SKM-1 treated with dmso at 0.1 percent for 144 hours (cell line): ENCODE measurements around the gene ZNF24.

Source experiments
- DNase-seq: peaks from one replicate; lab custom pipeline; 2025; ENCODE audit not compliant: unreplicated experiment; lab: John Stamatoyannopoulos, UW

The ZNF24 gene

GRCh38 chr18:35343936-35344735 lies at the start of gene ZNF24:
Gene ZNF24 (minus strand): TSS chr18:35344420. CDS start chr18:35340650, 3,770 bp downstream.
- DNase-seq, result peak; percentile 92

DNA sequence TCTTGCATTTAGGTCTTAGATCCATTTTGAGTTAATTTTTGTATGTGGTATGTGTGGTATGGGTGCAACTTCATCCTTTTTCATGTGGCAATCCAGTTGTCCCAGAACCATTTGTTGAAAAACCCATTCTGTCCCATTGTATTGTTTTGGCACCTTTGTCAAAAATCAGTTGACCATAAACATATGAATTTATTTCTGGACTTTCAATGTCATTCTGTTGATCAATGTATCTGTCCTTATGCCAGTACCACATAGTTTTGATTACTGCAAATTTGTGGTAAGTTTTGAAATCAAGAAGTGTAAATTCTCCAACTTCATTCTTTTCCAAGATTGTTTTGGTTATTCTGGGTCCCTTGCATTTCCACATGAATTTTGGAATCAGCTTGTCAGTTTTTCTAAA lies 49.5 kb upstream of the ZNF24 start:
- DNase-seq, result no peak

GRCh38 chr18:35392375-35392774 lies 48.2 kb upstream of the ZNF24 start:
- DNase-seq, result no peak

GRCh38 chr18:35390951-35391700 lies 46.9 kb upstream of the ZNF24 start:
- DNase-seq, result no peak

GRCh38 chr18:35389095-35389618 lies 44.9 kb upstream of the ZNF24 start:
- no peak for DNase-seq

- DNase-seq, result no peak
Observed at GRCh38 chr18:35387152-35387571, 42.9 kb upstream of the ZNF24 start.

GRCh38 chr18:35386600-35387100 lies 42.4 kb upstream of the ZNF24 start:
- peak; percentile 71 for DNase-seq

DNA sequence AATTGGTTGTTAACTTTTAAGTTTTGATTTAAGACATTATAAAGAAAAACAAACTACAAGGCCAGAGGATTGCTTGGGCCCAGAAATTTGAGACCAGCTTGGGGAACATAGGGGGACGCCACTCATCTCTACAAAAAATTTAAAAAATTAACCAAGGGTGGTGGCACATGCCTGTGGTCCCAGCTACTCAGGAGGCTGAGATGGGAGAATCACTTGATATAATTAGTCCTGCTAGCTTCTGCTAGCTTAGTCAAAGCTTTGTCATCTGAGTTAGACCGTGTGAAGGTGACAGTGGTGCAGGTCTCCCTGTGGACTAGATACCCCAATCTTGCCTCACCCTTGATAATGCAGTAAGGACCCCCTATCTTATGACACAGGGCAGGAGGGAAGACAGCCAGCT lies 38.9 kb upstream of the ZNF24 start:
- no peak for DNase-seq

GRCh38 chr18:35379421-35379820 lies 35.2 kb upstream of the ZNF24 start:
- no peak for DNase-seq

DNA sequence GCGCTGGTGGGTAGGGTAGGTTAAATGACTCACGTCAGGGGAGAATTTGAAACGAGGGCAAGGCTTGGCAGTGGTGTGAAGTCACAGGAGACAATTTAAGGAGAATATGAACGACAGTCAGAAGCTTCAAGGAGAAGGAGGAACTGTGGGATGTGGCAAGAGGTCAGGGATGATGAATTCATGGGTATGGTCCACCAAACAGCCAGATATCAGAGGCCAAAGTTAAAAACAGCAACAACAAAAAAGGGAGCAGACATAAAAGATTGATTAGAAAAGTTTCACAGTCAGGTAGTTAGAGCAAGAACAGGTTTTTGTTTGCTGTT lies 34.3 kb upstream of the ZNF24 start:
- DNase-seq, result peak; percentile 8

- no peak for DNase-seq
Observed at GRCh38 chr18:35377875-35378573, 33.8 kb upstream of the ZNF24 start.

DNA sequence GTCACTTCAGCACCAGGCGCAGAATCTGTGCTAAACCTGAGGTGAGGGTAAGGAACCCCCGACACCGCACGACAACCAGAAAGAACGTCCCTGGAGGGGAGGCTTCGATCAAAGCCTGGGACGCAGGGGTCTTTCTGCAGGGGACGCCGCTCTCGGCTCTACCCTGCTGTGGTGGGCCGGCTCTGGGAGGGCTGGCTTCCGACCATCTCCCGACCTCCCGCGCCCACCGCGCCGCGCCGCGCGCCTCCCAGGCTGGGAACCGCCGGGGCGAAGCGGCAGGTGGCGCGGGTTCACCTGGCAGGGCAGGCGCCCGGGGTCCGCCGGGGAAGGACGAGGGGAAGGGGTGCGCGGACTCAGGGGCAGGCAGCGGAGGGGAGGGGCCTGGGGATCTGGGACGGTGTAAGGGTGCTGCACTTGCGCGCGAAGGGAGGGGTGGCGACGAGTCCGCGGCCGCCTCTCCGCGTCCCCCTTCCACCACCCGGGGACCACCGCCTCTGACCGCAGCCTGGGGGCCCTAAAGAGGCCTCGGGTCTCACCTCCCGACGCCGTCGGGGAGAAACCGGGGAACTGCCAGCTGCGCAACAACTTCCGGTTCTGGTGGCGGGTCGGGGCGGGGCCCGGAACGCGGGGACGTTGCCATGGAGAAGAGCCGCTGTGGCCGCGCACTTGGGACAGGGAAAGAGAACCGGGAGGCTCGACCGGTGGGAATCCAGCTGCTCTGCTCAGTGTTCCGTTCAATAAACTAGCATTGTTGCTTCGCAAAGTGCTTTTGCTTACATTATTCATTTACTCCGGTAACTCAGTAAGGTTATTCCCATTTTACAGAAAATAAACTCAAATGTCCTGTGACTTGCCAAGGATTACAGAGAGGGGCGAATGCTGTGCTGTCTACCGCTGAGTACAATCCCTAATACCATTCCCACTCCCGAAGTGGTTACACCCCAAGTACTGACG lies 32.8 kb upstream of the ZNF24 start, which contains the start of gene ZNF396:
ZNF396 (minus strand) TSS at position 596 of the 954 bp plus-strand sequence. CDS start 3,045 bp downstream, outside the sequence.
- DNase-seq, result peak; percentile 75

DNA sequence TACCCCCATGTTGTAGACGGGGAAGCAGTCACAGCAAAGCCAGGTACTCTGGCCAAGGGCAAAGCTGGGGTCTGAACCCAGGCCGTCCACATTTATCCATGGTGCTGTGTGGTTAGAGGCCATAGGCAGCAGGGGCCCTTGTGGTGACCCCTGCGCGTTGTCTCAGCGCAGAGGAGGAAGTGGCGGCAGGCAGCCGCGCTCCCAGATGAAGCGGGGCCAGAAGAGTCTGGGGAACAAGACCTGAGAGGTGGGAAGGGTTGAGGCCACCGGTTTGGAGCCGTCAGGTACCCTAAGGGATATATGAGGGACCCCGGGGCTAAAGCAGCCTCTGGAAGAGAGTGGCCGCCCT lies 32.1 kb upstream of the ZNF24 start:
- DNase-seq, result peak; percentile 64

- no peak for DNase-seq
Observed at GRCh38 chr18:35374708-35375107, 30.5 kb upstream of the ZNF24 start.

- no peak for DNase-seq
Observed at GRCh38 chr18:35371412-35372195, 27.4 kb upstream of the ZNF24 start.

- DNase-seq, result no peak
Observed at GRCh38 chr18:35369126-35369525, 24.9 kb upstream of the ZNF24 start.

DNA sequence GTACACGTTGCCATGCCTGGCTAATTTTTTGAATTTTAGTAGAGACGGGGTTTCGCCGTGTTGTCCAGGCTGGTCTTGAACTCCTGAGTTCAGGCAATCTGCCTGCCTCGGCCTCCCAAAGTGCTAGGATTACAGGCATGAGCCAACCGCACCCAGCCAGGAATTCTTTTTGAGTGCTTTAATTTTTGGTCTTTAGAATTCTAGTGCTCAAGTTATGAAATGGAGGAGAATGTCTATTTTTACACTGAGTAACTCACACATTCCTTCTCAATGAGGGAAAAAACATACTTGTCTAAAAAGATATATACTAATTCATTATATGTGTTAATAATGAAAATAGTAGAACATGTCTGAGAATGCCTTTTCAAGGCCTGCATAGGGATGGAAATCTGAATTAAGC lies 24.4 kb upstream of the ZNF24 start:
- no peak for DNase-seq

GRCh38 chr18:35362531-35362930 lies 18.3 kb upstream of the ZNF24 start:
- no peak for DNase-seq

- DNase-seq, result no peak
Observed at GRCh38 chr18:35361570-35362321, 17.5 kb upstream of the ZNF24 start.
